GM19467 (cell line): ENCODE measurements around the gene ANKRD16.

ENCODE experiments used
- ATAC-seq: cut with Tn5 transposase; IDR thresholded peaks from one replicate; pipeline ENCODE4 v1.9.1; 2021; ENCODE audit warnings: mild to moderate bottlenecking, moderate library complexity; ENCODE audit not compliant: unreplicated experiment

The ANKRD16 gene

GRCh38 chr10:5812283-5813090, 77.2 kb downstream of the ANKRD16 start:
- peak; percentile 19 for ATAC-seq
